GDM1 (cell line): ENCODE measurements around the gene TGM4.

Experiments used
- DNase-seq: peaks from one replicate; lab custom pipeline; 2025; lab: John Stamatoyannopoulos, UW

Gene TGM4

DNA sequence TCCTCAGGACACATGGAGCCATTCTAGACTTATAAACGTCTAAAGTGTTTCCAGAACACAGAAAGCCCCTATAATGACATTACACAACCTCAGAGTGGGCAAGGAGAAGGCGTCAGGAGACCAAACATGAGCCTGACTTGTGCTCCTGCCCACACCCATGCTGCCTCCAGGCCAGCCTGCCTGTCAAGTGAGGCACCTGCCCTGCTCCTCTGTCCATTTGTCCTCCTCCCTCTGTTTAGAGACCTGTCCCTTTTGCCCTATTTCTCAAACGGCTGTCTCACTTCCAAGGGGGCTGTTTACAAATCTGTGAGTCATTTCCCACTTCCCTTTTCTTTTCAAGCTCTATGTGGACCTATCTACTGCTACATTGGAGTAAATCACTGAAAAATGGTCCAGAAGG is 80.6 kb downstream of the TGM4 start:
- DNase-seq, result no peak

DNA sequence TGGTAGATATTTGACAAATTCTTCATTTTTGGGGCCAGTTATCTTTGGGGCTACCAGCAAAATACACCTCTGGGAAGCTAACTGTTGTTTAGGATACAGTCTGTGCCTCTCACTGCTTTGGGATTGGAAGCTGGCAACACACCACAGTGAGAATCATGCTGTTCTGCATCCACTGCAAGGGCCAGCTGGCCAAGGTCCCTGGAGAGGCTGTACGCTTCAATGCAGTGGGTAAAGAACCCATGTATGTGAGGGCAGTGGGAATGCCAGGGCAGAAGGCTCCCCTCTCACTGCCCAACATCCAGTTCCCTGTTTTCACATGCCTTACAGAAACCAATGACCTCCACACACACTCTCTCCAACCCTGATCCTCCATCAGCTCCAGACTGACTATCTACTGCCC is 81.5 kb downstream of the TGM4 start:
- DNase-seq, result no peak

DNA sequence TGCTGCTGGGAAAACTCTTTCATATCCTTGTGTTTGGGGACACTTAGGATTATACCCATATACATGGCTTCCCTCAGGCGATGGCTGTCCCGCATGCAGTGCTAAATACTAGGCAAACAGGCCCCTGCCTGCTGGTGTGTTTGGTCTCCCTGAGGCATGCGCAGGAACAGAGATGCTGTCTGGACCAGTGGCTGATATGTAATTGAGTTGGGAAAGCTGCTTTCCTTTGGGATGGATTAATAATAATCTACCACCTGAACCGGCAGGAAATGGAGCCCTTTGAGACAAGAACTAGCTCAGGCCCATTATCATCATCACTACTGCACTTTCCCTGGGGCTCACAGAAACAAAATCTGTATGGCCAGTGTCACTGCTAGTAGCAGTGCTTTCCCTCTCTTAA is 83.6 kb downstream of the TGM4 start:
- no peak for DNase-seq

DNA sequence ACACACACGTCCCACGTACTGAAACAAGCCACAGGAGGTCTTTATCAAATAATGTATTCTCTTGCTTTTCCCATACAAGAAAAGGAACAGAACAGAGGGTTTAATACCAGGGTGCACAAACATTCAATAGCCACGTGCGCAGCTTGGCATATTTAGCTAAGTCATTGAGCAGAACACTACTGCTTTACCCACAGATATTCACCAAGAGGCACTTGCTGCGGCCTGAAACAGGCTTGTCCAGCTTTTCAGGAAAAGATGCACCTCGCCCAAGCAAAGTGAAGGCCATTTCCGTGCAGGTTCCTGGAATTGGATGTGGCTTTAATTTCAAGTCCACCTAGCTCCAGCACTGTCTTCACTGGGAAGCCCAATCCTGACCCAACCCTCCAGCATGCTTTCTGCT is 84.0 kb downstream of the TGM4 start:
- no peak for DNase-seq

DNA sequence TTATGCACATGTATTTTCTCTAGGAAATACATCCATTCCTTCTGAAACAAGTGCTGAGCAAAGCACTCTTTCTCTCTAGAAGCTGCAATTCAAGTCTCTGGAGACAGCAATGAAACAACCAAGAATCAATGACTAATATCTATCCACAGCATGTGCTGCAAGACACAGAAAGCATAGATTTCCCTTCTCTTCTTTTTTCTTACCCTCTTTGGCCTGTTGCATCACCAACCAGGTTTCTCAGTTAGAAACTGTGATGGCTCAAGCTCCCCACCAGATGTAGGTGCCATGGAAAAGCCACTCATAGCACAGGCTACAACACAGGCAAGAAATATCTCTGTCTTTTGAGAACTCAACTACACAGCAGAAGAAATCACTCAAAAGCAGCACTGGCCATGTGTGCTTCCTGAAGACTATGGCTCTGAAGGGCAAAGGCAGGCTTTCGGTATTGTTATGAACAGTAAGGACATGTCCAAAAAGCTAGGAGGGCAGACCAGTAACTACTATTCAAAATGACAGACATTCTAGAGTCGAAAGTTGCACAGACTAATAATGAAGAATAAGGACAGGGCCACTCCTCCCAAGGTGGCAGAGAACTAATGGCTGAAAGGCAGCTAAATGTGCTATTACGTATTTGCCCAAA is 86.1 kb downstream of the TGM4 start:
- DNase-seq, result no peak

DNA sequence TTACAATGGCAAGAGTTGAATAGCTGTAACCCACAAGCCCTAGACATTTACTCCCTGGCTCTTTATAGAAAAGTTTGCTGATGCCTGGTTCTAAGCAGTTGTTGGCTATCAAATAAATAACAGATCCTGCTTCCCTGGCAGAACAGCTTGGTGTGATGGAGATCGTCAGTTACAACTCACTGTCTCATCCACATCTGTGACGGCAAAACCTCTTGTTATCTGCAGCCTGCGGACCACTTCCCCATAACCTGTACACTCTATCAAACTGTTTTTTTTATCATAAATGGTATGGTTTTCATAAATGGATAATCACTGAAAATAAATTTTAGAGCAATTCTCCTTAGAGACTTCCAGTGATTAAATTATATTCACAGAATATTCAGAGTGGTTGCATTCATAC is 87.5 kb downstream of the TGM4 start:
- DNase-seq, result no peak

DNA sequence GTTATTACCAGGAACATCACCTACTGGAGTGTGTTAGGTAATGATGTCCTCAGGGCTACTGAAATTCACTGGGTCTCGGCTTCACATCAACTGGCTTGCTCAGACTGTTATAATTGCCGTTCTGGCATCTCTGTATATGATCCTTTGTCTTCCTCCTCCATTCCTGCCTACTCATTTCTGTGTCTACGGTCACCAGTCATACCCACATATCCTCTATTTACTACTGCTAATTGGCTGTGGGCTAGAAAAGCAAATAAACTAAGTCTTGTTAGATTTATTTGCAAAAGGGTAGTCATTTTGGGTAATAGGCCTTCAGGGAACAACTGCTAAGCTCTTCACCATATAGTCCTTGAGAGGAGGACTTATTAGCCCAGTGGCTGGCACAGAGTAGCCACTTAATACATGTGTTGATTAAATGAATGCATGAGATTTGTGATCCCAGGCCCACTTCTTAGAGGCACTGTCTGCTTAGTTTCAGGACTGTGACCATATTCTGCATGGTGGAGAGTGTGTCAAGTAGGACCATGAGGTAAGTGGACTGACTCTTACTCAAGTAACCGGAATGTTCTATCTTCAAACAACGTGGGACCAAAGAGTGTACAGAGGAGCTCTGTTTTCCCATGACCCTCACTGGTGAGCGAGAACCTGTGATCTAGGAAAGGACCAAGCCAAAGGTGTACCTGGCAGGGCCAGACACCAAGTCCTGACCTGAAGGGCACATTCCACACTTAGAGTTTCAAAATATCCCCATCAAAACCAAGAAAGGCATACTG is 88.4 kb downstream of the TGM4 start:
- no peak for DNase-seq

DNA sequence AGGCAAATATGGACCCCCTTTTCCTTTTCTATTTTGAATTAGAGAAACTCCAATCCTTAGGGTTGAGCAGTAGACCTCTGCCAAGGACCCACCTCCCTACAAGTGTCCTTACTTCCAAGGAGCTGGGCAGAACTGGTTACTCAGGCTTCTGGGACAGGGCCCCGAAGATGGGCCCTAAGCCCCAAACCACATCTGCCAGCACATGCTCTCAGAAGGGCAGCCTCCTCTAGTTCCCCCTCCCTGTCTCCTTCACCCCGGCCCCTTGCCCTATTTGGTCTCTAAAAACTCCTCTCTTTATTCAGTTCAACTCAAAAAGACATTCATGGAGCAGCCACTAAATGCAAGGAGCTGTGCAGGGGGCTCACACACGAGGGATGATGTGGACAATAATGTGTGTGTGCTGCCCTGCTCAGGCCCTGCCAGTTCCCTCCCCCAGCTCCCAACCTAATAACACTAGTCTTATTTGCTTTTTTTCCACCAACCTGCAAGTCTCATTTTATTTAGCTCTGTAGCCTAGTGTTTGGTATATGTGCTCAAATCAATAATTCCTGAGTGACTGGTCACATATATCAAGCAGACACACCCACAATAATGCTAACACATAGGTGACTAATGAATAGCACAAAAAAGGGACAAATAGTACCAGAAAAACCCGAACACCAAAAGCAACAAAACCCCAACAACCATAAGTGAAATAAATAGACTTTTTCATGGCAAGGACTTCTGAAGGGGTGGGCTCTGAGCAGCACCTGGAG is 89.3 kb downstream of the TGM4 start:
- no peak for DNase-seq
